ENCODE results near the gene AGPS.

The AGPS gene

DNA sequence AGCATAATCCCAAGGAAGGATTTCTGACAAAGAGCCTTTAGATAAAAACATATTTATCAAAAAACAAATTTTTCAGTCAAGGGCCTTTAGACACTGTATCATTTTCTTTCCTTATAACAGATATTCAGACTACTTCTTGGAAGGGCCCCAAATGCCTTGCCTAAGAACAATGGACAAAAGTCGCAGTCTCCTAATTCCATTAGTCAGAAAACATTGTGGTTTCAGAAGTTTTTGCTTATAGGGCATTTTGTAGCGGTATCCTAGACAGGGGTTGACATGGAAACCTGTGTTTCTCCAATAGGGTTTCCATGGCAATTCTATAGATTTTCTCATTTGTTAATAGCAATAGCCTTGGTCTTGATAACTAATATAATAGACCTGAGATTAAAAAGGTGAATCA is 36.7 kb upstream of the AGPS start:
- TF ChIP-seq FOXP2 (optimal IDR thresholded peaks at IDR 0.05; ENCODE audit: borderline replicate concordance, extremely low read depth, extremely low read length, insufficient read depth) = no peak
- TF ChIP-seq TAF1 (IDR thresholded peaks at IDR 0.05; ENCODE audit: borderline replicate concordance, insufficient read depth, low read length) = no peak
- no peak for TF ChIP-seq REST (IDR thresholded peaks at IDR 0.05; ENCODE audit: insufficient read depth in 1 of 2, low read depth in 2 of 2, low read length in 2 of 2)
- TF ChIP-seq SIN3A (IDR thresholded peaks at IDR 0.05; ENCODE audit: borderline replicate concordance, insufficient read depth, low read length) = no peak
- no peak for TF ChIP-seq POLR2AphosphoS5 (IDR thresholded peaks at IDR 0.05; ENCODE audit: low read depth, low read length)

GRCh38 chr2:177359836-177360595 is 32.6 kb upstream of the AGPS start:
- no peak for TF ChIP-seq POLR2AphosphoS5 (IDR thresholded peaks at IDR 0.05; ENCODE audit: low read depth, low read length)
- no peak for TF ChIP-seq TAF1 (IDR thresholded peaks at IDR 0.05; ENCODE audit: borderline replicate concordance, insufficient read depth, low read length)
- TF ChIP-seq SIN3A (IDR thresholded peaks at IDR 0.05; ENCODE audit: borderline replicate concordance, insufficient read depth, low read length) = no peak
- no peak for TF ChIP-seq FOXP2 (optimal IDR thresholded peaks at IDR 0.05; ENCODE audit: borderline replicate concordance, extremely low read depth, extremely low read length, insufficient read depth)
- TF ChIP-seq REST (IDR thresholded peaks at IDR 0.05; ENCODE audit: insufficient read depth in 1 of 2, low read depth in 2 of 2, low read length in 2 of 2) = no peak

DNA sequence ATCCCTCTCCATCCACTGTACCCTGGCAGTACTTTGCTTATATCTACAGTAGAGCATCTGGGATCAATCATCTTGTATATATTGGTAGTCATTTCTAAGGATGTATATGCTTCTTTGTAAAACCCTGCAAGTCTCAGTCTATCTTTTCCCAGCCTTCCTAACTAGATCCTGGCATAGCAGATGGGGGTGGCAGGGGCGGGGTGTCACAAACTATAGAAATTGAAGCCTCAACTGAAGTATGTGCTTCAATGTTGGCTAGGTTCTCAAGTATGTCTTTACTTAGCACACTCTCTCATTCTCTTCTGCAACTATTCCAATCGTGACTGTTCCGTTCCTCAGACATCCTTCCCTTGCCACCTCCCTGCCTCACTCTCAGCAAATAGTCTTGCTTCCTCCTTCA is 30.1 kb upstream of the AGPS start:
- no peak for TF ChIP-seq FOXP2 (optimal IDR thresholded peaks at IDR 0.05; ENCODE audit: borderline replicate concordance, extremely low read depth, extremely low read length, insufficient read depth)
- no peak for TF ChIP-seq POLR2AphosphoS5 (IDR thresholded peaks at IDR 0.05; ENCODE audit: low read depth, low read length)
- TF ChIP-seq REST (IDR thresholded peaks at IDR 0.05; ENCODE audit: insufficient read depth in 1 of 2, low read depth in 2 of 2, low read length in 2 of 2) = no peak
- no peak for TF ChIP-seq TAF1 (IDR thresholded peaks at IDR 0.05; ENCODE audit: borderline replicate concordance, insufficient read depth, low read length)
- no peak for TF ChIP-seq SIN3A (IDR thresholded peaks at IDR 0.05; ENCODE audit: borderline replicate concordance, insufficient read depth, low read length)

DNA sequence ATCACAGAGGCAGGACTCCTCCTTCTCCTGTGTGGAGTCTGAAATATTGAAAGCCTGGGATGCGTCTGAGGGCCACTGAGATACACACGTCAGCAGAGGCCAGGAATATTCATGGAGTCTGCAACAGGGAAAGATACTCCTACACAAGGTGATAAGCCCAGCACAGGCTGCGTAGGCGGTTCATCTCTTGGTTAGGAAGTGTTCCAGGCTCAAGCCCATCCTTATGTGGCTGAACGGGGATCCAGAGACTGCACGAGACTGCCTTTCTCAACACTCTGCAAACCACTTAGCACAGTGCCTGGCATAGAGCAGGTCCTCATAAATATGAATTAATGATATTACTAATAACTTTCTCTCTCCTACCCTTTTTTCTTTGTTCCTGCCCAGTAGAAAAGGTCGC is 29.2 kb upstream of the AGPS start:
- TF ChIP-seq FOXP2 (optimal IDR thresholded peaks at IDR 0.05; ENCODE audit: borderline replicate concordance, extremely low read depth, extremely low read length, insufficient read depth) = no peak
- no peak for TF ChIP-seq POLR2AphosphoS5 (IDR thresholded peaks at IDR 0.05; ENCODE audit: low read depth, low read length)
- TF ChIP-seq TAF1 (IDR thresholded peaks at IDR 0.05; ENCODE audit: borderline replicate concordance, insufficient read depth, low read length) = no peak
- no peak for TF ChIP-seq SIN3A (IDR thresholded peaks at IDR 0.05; ENCODE audit: borderline replicate concordance, insufficient read depth, low read length)
- TF ChIP-seq REST (IDR thresholded peaks at IDR 0.05; ENCODE audit: insufficient read depth in 1 of 2, low read depth in 2 of 2, low read length in 2 of 2) = no peak
